ENCODE data around the gene LMX1A. TPM values are rescaled to one million over a fixed set of nuclear protein-coding genes. Genes with fewer than 3 reads are reported as not detected.

LMX1A gene
- total and polyA plus RNA-seq, 2 donors (not counting 1 experiment from before 2014, with no cell fraction given), result not detected

DNA sequence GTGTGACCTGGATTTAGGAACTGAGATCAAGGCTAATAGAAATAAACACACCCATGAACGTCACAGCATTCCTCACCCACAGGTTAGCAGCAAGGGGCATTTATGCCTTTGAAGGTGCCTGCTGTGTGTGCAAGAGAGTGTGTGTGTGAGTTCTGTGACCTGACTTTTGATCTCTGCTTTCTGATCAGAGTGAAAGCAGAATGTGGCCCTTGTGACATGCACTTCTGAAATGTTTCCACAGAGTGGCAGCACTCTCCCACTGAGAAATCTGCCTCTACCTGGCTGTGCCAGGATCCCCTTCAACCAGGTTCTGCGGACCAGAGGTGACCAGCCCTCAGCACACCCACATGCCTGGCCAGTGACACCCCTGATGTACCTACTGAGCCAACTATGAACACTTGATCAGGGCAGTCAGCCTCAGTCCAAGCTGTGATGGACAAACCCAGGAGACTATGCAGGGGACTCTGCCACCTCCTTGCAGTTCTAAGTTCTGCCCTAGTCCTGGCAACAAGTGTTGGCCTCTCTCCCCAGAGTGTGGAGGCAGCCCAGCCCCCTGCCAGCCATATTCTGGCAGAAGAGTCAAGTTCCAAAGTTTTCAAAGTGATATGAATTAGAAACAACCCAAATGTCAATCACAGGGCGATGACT is 47.4 kb upstream of the LMX1A start:
- Histone ChIP-seq H3K9me3 (ENCODE audit: control extremely low read depth in 1 of 3, control insufficient read depth in 2 of 3, insufficient read depth in 1 of 3, low read length in 2 of 3) (no peaks in the 10 kb centered on the region), H2AFZ (ENCODE audit: insufficient read depth, low read depth, low read length, poor library complexity, severe bottlenecking) (no peak overlapping the region), H4K20me1 (ENCODE audit: control insufficient read depth, insufficient read depth, low read length, poor library complexity, severe bottlenecking) (no peaks in the 10 kb centered on the region), H3K4me1 (ENCODE audit: control insufficient read depth in 2 of 2, insufficient read depth in 2 of 2, low read length in 2 of 2) (no peaks in the 10 kb centered on the region), H3K36me3 (replicated peaks in 1 of 2; ENCODE audit: control extremely low read depth in 1 of 2, control insufficient read depth in 1 of 2, extremely low read depth in 1 of 2, insufficient read depth in 2 of 2, low read length in 1 of 2) (no peaks in the 10 kb centered on the region), H3K9ac (ENCODE audit: low read length) (no peak overlapping the region), H3K4me3 (ENCODE audit: control extremely low read depth in 1 of 5, extremely low read depth in 1 of 5, insufficient read depth in 1 of 5, low read depth in 2 of 5, low read length in 4 of 5) (no peak overlapping the region), H3K27me3 (replicated peaks in 1 of 4; ENCODE audit: control extremely low read depth in 1 of 4, control insufficient read depth in 3 of 4, insufficient read depth in 4 of 4, low read length in 3 of 4) (peaks cover 0 to 48% (median 37%) of the 10 kb centered on the region in 4 experiments), H3K27ac (ENCODE audit: low read length in 2 of 2) (no peak overlapping the region), H3K79me2 (ENCODE audit: control insufficient read depth, insufficient read depth, low read length) (no peaks in the 10 kb centered on the region), H3K4me2 (replicated peaks; ENCODE audit: low read depth, low read length, poor library complexity, severe bottlenecking) (no peak overlapping the region)
- H3K4me3 Mint-ChIP-seq, result no peak overlapping the region
- no peak for TF ChIP-seq EZH2 (IDR thresholded peaks at IDR 0.05; ENCODE audit: borderline replicate concordance, insufficient read depth, low read depth, low read length, poor library complexity, severe bottlenecking)
- TF ChIP-seq, protein P1, sequence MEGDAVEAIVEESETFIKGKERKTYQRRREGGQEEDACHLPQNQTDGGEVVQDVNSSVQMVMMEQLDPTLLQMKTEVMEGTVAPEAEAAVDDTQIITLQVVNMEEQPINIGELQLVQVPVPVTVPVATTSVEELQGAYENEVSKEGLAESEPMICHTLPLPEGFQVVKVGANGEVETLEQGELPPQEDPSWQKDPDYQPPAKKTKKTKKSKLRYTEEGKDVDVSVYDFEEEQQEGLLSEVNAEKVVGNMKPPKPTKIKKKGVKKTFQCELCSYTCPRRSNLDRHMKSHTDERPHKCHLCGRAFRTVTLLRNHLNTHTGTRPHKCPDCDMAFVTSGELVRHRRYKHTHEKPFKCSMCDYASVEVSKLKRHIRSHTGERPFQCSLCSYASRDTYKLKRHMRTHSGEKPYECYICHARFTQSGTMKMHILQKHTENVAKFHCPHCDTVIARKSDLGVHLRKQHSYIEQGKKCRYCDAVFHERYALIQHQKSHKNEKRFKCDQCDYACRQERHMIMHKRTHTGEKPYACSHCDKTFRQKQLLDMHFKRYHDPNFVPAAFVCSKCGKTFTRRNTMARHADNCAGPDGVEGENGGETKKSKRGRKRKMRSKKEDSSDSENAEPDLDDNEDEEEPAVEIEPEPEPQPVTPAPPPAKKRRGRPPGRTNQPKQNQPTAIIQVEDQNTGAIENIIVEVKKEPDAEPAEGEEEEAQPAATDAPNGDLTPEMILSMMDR (IDR thresholded peaks at IDR 0.05), result peak; percentile 36
- H3K27ac Mint-ChIP-seq, result no peak overlapping the region
- H3K27me3 Mint-ChIP-seq, result peaks cover 58% of the 10 kb centered on the region
- intact Hi-C loops (cut with micrococcal nuclease), result no loop called here
- H3K4me1 Mint-ChIP-seq, result no peaks in the 10 kb centered on the region
- ChIA-PET CTCF (interaction anchor here (0.6 to 1.6 kb wide), 2 partner anchors 11 to 189 kb away, joined by 3 to 4 read pairs; no protein-coding TSS in a partner anchor), POLR2A (no interaction called here)
- 17% methylated on average over 1 of the region's 3 CpGs for WGBS (ENCODE audit: insufficient coverage)
- H3K9me3 Mint-ChIP-seq (ENCODE audit: insufficient read depth), result no peaks in the 10 kb centered on the region
- ATAC-seq (ENCODE audit: low read depth) (no peak), DNase-seq (peak; percentile 32)

DNA sequence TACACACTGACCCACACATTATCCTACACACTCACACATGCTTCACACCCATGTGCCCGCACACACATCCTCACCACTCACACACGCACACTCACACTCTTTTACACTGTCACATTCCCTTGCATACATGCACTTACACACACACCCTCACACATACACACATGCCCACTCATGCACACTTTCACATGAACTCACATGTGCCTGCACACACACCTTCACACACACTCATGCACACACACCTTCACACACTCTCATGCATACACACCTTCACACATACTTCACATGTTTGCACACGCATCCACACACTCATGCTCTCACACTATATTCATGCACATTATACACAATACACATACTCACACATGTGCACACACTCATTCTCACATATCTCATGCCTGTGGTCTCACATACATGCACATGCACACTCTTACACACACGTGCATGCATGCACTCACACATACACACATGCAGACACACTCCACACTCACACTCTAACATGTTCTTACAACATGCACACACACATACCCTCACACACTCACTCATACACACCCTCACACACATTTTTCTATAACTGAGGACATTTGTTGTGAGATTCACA is 46.1 kb upstream of the LMX1A start:
- 81% methylated on average over 4 of the region's 4 CpGs for WGBS (ENCODE audit: insufficient coverage)
- Histone ChIP-seq H3K36me3 (replicated peaks in 1 of 2; ENCODE audit: control extremely low read depth in 1 of 2, control insufficient read depth in 1 of 2, extremely low read depth in 1 of 2, insufficient read depth in 2 of 2, low read length in 1 of 2) (no peaks in the 10 kb centered on the region), H3K4me3 (ENCODE audit: control extremely low read depth in 1 of 5, extremely low read depth in 1 of 5, insufficient read depth in 1 of 5, low read depth in 2 of 5, low read length in 4 of 5) (no peak overlapping the region), H3K4me2 (replicated peaks; ENCODE audit: low read depth, low read length, poor library complexity, severe bottlenecking) (no peak overlapping the region), H3K27me3 (replicated peaks in 1 of 4; ENCODE audit: control extremely low read depth in 1 of 4, control insufficient read depth in 3 of 4, insufficient read depth in 4 of 4, low read length in 3 of 4) (peaks cover 0 to 56% (median 44%) of the 10 kb centered on the region in 4 experiments), H3K9ac (ENCODE audit: low read length) (no peak overlapping the region), H3K9me3 (ENCODE audit: control extremely low read depth in 1 of 3, control insufficient read depth in 2 of 3, insufficient read depth in 1 of 3, low read length in 2 of 3) (no peaks in the 10 kb centered on the region), H2AFZ (ENCODE audit: insufficient read depth, low read depth, low read length, poor library complexity, severe bottlenecking) (no peak overlapping the region), H3K4me1 (ENCODE audit: control insufficient read depth in 2 of 2, insufficient read depth in 2 of 2, low read length in 2 of 2) (no peaks in the 10 kb centered on the region), H3K79me2 (ENCODE audit: control insufficient read depth, insufficient read depth, low read length) (no peaks in the 10 kb centered on the region), H4K20me1 (ENCODE audit: control insufficient read depth, insufficient read depth, low read length, poor library complexity, severe bottlenecking) (no peaks in the 10 kb centered on the region), H3K27ac (ENCODE audit: low read length in 2 of 2) (no peak overlapping the region)
- peaks cover 52% of the 10 kb centered on the region for H3K27me3 Mint-ChIP-seq
- ChIA-PET POLR2A (no interaction called here), CTCF (no interaction called here)
- DNase-seq (no peak), ATAC-seq (ENCODE audit: low read depth) (no peak)
- intact Hi-C loops (cut with micrococcal nuclease), result no loop called here
- no peak overlapping the region for H3K4me3 Mint-ChIP-seq
- H3K4me1 Mint-ChIP-seq, result no peaks in the 10 kb centered on the region
- no peak overlapping the region for H3K27ac Mint-ChIP-seq
- TF ChIP-seq, protein P1 (IDR thresholded peaks at IDR 0.05), result no peak
- no peak for TF ChIP-seq EZH2 (IDR thresholded peaks at IDR 0.05; ENCODE audit: borderline replicate concordance, insufficient read depth, low read depth, low read length, poor library complexity, severe bottlenecking)
- no peaks in the 10 kb centered on the region for H3K9me3 Mint-ChIP-seq (ENCODE audit: insufficient read depth)

All from B cell (primary cell).